Measurements from ENCODE around the gene FAM9A. TPM values are rescaled to one million over a fixed set of nuclear protein-coding genes. Genes with fewer than 3 reads are reported as not detected.
"Not testable (repeated sequence)": the region's sequence is repeated elsewhere in the genome, so short reads cannot be mapped to it uniquely, and the experiment has no call there.

FAM9A gene
- total and polyA plus RNA-seq, 2 of the 4 experiments (the other 2 are of a cell fraction), result not detected

DNA sequence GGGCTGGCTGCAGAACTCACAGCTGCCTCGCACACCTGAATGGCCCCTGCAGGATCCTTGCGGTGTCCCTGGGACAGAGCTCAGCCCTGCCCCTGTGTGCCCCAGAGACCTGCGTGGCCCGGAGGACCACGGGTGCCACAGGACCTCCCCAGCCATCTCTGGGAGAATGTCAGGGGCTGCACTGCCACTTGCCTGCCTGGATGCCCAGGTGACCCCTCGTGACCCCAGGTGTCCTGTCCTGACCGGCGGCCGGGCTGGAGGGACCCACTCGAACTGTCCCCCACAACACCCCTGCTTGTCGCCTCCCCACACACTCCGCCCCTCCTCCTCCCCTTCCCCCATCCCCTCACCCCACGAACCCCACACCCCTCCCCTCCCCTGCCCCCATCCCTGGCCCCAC lies 1.9 kb downstream of the FAM9A start:
- in situ Hi-C loops (cut with MboI; ENCODE audit: low sequenced_read_pairs); H3K14ac ChIP-seq (replicated peaks; ENCODE audit: low read depth, low read length); H2BK5ac ChIP-seq (ENCODE audit: low read depth, low read length, poor library complexity, severe bottlenecking); H3K36me3 ChIP-seq (ENCODE audit: control insufficient read depth, insufficient read depth, low read length); DNase-seq; H3K4ac ChIP-seq (ENCODE audit: low read depth, low read length); H3K79me1 ChIP-seq (ENCODE audit: low read depth in 1 of 2, low read length in 2 of 2); H3K27ac ChIP-seq (ENCODE audit: insufficient read depth, low read length); H3K18ac ChIP-seq (ENCODE audit: low read depth, low read length); H4K20me1 ChIP-seq (ENCODE audit: insufficient read depth, low read length); H2BK15ac ChIP-seq (ENCODE audit: low read depth, low read length); CTCF ChIA-PET; H3K23ac ChIP-seq (ENCODE audit: low read depth, low read length); H3K4me3 ChIP-seq (ENCODE audit: insufficient read depth, low read depth, low read length); H3K4me1 ChIP-seq (ENCODE audit: control insufficient read depth, insufficient read depth, low read length); ATAC-seq (ENCODE audit: low read depth); dilution Hi-C loops (cut with HindIII; ENCODE audit: low sequenced_read_pairs, unreplicated experiment); H2AK5ac ChIP-seq (ENCODE audit: low read depth, low read length); H2BK120ac ChIP-seq (ENCODE audit: low read depth, low read length); H3K4me2 ChIP-seq (ENCODE audit: low read depth, low read length); H4K91ac ChIP-seq (ENCODE audit: insufficient read depth, low read depth, low read length); BruUV-seq (replicated peaks); intact Hi-C loops (cut with micrococcal nuclease); H4K8ac ChIP-seq (ENCODE audit: low read depth in 2 of 2, low read length in 2 of 2); POLR2A ChIA-PET (ENCODE audit: unreplicated experiment); H2AK9ac ChIP-seq (replicated peaks; ENCODE audit: low read depth, low read length, poor library complexity); H3K9ac ChIP-seq (ENCODE audit: low read depth, low read length); H4K5ac ChIP-seq (ENCODE audit: low read depth, low read length); H2BK20ac ChIP-seq (ENCODE audit: low read depth, low read length); H3K9me3 ChIP-seq (ENCODE audit: control insufficient read depth, insufficient read depth, low read length); H2AFZ ChIP-seq (replicated peaks; ENCODE audit: low read length, poor library complexity); H3K27me3 ChIP-seq (ENCODE audit: control insufficient read depth, insufficient read depth, low read length); H3K56ac ChIP-seq (ENCODE audit: extremely low read depth, insufficient read depth, low read length); H3K9me1 ChIP-seq (ENCODE audit: insufficient read depth, low read length): not testable (repeated sequence)
- WGBS, 2 experiments (ENCODE audit: extremely low coverage in 2 of 2, insufficient read length in 1 of 2), result no CpG with 5 or more reads among the region's 13 CpGs

DNA sequence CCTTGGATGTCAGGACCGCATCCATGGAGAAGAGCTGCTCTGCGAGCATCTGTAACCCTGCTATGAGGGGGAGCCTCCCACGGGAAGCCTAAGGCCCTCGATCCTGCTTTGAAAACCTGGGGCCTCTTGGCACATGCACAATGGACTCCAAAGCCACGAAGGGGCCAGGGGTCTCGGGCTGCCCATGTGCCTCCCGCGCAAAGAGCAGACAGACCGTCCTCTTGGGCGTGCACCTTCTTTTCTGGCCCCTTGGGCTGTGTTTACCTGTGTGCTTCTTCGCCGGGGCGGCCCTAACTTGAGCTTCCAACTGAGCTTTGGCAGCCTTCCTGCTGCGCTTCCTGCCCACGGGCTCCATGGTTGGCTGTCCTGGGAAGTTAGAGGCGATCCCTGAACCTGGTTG lies 2.5 kb downstream of the FAM9A start:
- H3K18ac ChIP-seq (ENCODE audit: low read depth, low read length); H3K14ac ChIP-seq (replicated peaks; ENCODE audit: low read depth, low read length); H3K4ac ChIP-seq (ENCODE audit: low read depth, low read length); H4K8ac ChIP-seq (ENCODE audit: low read depth in 2 of 2, low read length in 2 of 2); BruUV-seq (replicated peaks); H2AFZ ChIP-seq (replicated peaks; ENCODE audit: low read length, poor library complexity); H3K27ac ChIP-seq (ENCODE audit: insufficient read depth, low read length); H2AK5ac ChIP-seq (ENCODE audit: low read depth, low read length); DNase-seq; H2AK9ac ChIP-seq (replicated peaks; ENCODE audit: low read depth, low read length, poor library complexity); CTCF ChIA-PET; H2BK15ac ChIP-seq (ENCODE audit: low read depth, low read length); intact Hi-C loops (cut with micrococcal nuclease); H3K4me1 ChIP-seq (ENCODE audit: control insufficient read depth, insufficient read depth, low read length); ATAC-seq (ENCODE audit: low read depth); H3K36me3 ChIP-seq (ENCODE audit: control insufficient read depth, insufficient read depth, low read length); dilution Hi-C loops (cut with HindIII; ENCODE audit: low sequenced_read_pairs, unreplicated experiment); H3K56ac ChIP-seq (ENCODE audit: extremely low read depth, insufficient read depth, low read length); H3K79me1 ChIP-seq (ENCODE audit: low read depth in 1 of 2, low read length in 2 of 2); POLR2A ChIA-PET (ENCODE audit: unreplicated experiment); H3K9ac ChIP-seq (ENCODE audit: low read depth, low read length); H3K4me3 ChIP-seq (ENCODE audit: insufficient read depth, low read depth, low read length); in situ Hi-C loops (cut with MboI; ENCODE audit: low sequenced_read_pairs); H4K20me1 ChIP-seq (ENCODE audit: insufficient read depth, low read length); H2BK20ac ChIP-seq (ENCODE audit: low read depth, low read length); H2BK5ac ChIP-seq (ENCODE audit: low read depth, low read length, poor library complexity, severe bottlenecking); H3K4me2 ChIP-seq (ENCODE audit: low read depth, low read length); H3K27me3 ChIP-seq (ENCODE audit: control insufficient read depth, insufficient read depth, low read length); H4K5ac ChIP-seq (ENCODE audit: low read depth, low read length); H3K23ac ChIP-seq (ENCODE audit: low read depth, low read length); H3K9me3 ChIP-seq (ENCODE audit: control insufficient read depth, insufficient read depth, low read length); H3K9me1 ChIP-seq (ENCODE audit: insufficient read depth, low read length); H4K91ac ChIP-seq (ENCODE audit: insufficient read depth, low read depth, low read length); H2BK120ac ChIP-seq (ENCODE audit: low read depth, low read length): not testable (repeated sequence)
- 61% methylated on average over 4 of the region's 16 CpGs; no CpG with 5 or more reads in 1 of the 2 experiments for WGBS, 2 experiments (ENCODE audit: extremely low coverage in 2 of 2, insufficient read length in 1 of 2)
